NOMO-1 (cell line): ENCODE measurements around the gene RILP.
"Not testable (repeated sequence)": the region's sequence is repeated elsewhere in the genome, so short reads cannot be mapped to it uniquely, and the experiment has no call there.

Experiments used
- DNase-seq, 2 experiments: peaks; one replicate each; lab custom pipeline; 2025; ENCODE audit not compliant: unreplicated experiment in 2 of 2; lab: John Stamatoyannopoulos, UW

RILP gene

GRCh38 chr17:1649844-1650501 lies at the start of gene RILP:
RILP (minus strand) TSS chr17:1649866; CDS start chr17:1649804, 62 bp downstream.
- DNase-seq = peak; percentile 42 to 60

GRCh38 chr17:1697681-1698080 lies 48.0 kb upstream of the RILP start:
- no peak for DNase-seq

- no peak for DNase-seq
These were observed 45.7 kb upstream of the RILP start for GRCh38 chr17:1695365-1695764.

- no peak for DNase-seq
These were observed 43.7 kb upstream of the RILP start for GRCh38 chr17:1693339-1693738.

- no peak for DNase-seq
These were observed 41.0 kb upstream of the RILP start for GRCh38 chr17:1690544-1691221.

GRCh38 chr17:1688405-1688804 lies 38.7 kb upstream of the RILP start:
- DNase-seq = not testable (repeated sequence)

GRCh38 chr17:1686086-1686485 lies 36.4 kb upstream of the RILP start:
- DNase-seq = no peak

GRCh38 chr17:1684378-1685189 lies 34.9 kb upstream of the RILP start, which contains the start of gene PRPF8:
PRPF8 (minus strand) TSS chr17:1684867; CDS start chr17:1684571, 296 bp downstream.
- peak; percentile 97 to 98 for DNase-seq

- DNase-seq = peak; percentile 78 to 81
These were observed 33.8 kb upstream of the RILP start for GRCh38 chr17:1683459-1683858.

- no peak for DNase-seq
These were observed 26.7 kb upstream of the RILP start for GRCh38 chr17:1676401-1676800.

GRCh38 chr17:1673041-1673785 lies 23.5 kb upstream of the RILP start:
- DNase-seq = no peak

GRCh38 chr17:1663934-1664333 lies 14.3 kb upstream of the RILP start:
- DNase-seq = not testable (repeated sequence)

GRCh38 chr17:1661045-1661444 lies 11.4 kb upstream of the RILP start:
- no peak for DNase-seq

GRCh38 chr17:1658100-1658499 lies 8.4 kb upstream of the RILP start:
- DNase-seq = no peak

- DNase-seq = no peak
These were observed 4.1 kb upstream of the RILP start for GRCh38 chr17:1653735-1654134.

- DNase-seq = not testable (repeated sequence)
These were observed 3.1 kb upstream of the RILP start for GRCh38 chr17:1652794-1653193.

GRCh38 chr17:1651559-1651844 lies 1.8 kb upstream of the RILP start:
- no peak for DNase-seq

GRCh38 chr17:1650731-1651558 lies 1.3 kb upstream of the RILP start:
- no peak for DNase-seq

- DNase-seq = peak; percentile 79 to 88
These were observed 463 bp downstream of the RILP start for GRCh38 chr17:1648963-1649843.
